GM18907 (cell line): ENCODE measurements around the gene ATM.
"Not testable (repeated sequence)": the region's sequence is repeated elsewhere in the genome, so short reads cannot be mapped to it uniquely, and the experiment has no call there.

Source experiments
- ATAC-seq: cut with Tn5 transposase; IDR thresholded peaks from one replicate; pipeline ENCODE4 v1.9.1; 2021; ENCODE audit warnings: mild to moderate bottlenecking, moderate library complexity; ENCODE audit not compliant: unreplicated experiment

Gene ATM

DNA sequence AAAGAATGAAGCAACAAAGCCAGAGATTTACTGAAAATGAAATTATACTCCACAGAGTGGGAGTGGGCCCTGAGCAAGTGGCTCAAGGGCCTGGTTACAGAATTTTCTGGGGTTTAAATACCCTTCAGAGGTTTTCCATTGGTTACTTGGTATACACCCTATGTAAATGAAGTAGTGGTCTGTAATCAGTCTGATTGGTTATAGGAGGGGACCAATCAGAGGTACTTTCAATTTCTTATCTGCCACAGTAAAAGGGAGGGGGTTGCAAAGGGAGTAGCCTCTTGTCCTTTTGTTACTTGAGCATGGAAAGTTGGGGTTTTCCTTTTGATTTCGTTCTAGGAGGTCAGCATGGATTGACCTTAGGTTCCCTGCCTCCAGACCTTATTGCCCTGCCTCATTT is 63.5 kb downstream of the ATM start:
- no peak for ATAC-seq

- ATAC-seq, result no peak
These were observed 64.1 kb downstream of the ATM start for GRCh38 chr11:108286956-108287355.

DNA sequence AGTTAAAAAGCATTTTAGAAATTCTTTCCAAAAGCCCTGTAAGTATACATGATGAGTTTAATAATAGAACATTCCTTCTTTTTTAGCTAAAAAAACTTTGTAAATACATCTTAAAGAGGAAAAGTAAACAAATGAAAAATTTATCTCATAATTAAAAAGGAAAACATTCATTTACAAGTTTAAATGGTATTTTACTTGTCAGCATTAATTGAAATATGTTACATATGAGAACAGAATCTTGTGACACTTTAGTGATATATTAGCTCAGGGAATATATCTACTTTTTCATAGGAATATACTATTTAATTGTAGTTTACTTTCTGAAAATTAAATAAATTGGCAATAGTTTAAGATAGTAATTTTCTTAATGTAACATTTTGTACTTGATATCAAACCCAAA is 66.2 kb downstream of the ATM start:
- not testable (repeated sequence) for ATAC-seq

DNA sequence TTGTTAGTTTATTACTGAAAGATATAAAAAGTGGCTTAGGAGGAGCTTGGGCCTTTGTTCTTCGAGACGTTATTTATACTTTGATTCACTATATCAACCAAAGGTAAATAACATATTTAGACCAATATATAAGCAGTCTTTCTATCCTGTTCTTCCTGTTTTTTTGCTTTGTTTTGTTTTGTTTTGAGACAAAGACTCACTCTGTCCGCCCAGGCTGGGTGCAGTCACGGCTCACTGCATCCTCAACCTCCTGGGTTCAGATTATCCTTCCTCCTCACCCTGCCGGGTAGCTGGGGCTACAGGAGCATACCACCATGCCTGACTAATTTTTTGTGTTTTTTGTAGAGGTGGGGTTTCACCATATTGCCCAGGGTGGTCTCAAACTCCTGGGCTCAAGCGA is 66.8 kb downstream of the ATM start:
- ATAC-seq, result no peak

- no peak for ATAC-seq
These were observed 70.4 kb downstream of the ATM start for GRCh38 chr11:108293229-108293628.

DNA sequence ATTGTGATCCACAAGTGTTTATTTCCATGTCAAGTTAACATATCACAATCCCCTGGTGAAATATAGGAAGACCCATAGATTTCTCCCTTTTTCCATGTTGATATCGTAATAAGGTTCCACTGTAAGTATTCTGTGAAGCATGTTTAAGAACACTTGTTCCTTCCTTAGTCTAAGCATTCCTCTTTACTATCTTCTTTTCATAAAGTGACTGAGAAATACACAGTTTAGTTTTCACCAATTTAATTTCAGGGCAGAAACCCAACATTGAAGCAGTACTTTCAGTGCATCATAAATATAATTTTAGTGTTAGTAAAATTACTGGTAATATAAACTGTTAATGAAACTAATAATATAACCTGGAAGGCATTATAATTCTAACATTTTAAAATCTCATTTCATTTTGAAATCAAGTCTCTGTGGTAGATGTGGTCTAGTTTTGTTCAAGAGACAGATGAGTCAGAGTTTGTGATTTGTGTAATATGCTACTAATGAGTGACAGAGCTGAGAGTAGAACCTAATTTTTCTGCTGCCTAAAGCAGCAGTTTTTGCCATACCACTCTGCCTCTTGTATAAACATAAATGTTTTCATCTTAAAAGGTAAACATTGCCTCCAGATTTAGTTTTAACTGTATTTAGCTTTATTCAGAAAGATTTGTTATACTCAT is 79.4 kb downstream of the ATM start:
- ATAC-seq, result peak; percentile 94

DNA sequence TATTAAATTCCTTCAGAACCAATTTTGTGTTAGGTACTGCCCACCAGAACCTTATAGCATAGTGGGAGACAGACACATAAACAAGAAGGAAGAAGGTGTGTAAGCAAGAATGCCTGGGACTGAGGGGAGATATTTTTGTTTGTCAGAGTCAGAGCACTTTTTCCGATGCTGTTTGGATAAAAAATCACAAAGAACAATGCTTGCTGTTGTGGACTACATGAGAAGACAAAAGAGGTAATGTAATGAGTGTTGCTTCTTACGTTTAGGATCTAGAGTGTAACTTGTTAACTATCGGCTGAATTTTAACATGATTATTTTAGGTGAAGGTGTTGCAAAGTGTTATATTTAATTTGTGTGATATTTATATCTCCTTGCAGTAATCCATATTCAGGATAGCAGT is 84.9 kb downstream of the ATM start:
- no peak for ATAC-seq

DNA sequence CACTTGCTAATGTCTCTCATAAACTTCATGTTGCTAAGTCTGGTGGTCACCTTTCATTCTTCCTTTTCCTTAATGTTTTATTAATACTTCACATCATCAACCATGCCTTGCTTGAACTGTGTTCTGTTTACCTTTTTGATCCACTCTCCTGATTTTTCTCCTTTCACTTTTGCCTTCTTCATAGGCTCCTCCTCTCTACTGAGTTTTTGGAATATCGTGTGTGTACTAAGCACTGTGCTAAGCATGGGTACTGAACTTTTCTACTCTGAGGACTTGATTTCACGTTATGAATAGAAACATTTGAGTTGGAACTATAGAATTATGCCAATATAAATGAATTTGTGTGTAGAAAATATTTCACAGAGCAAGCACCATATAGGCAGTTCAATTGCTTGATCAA is 90.6 kb downstream of the ATM start:
- ATAC-seq, result no peak

- ATAC-seq, result no peak
These were observed 93.2 kb downstream of the ATM start for GRCh38 chr11:108316061-108316460.

DNA sequence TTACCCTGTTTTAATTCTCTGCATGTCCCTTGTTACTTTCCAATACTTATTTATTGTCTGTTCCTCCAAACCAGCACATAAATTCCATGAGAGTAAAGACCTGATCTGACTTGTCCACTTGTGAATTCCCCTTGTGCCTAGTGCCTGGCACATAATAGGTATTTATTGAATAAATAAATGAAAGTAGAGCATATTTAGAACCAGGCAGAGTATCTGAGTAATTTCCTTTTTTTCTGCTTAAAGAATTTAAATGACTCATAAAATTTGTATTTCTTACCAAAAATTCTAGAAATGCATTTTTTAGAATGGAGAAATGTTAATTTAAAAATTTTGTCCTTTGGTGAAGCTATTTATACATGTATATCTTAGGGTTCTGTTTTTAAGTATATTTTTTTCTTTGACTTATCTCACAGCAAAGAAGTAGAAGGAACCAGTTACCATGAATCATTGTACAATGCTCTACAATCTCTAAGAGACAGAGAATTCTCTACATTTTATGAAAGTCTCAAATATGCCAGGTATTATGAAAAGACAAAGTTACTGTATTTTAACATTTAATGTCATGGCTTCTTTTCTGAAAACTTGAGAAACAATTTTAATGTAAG is 96.8 kb downstream of the ATM start:
- no peak for ATAC-seq

DNA sequence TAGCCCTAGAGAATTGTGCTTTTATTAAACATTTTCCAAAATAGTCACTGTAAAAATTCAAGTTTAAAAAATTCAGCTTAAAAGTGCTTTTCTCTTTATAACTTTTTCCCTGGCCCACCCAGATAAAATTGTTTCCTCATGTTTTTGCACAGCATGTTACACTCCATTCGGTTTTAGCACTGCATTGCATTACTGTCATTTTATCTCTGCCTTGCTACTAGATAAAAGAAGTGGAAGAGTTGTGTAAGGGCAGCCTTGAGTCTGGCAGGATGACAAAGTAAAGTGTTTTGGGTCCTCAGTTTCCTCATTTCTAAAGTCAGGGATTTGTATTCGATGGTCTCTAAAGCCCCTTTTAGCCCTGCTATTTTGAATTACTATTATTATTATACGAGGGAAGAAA is 99.8 kb downstream of the ATM start:
- ATAC-seq, result no peak

DNA sequence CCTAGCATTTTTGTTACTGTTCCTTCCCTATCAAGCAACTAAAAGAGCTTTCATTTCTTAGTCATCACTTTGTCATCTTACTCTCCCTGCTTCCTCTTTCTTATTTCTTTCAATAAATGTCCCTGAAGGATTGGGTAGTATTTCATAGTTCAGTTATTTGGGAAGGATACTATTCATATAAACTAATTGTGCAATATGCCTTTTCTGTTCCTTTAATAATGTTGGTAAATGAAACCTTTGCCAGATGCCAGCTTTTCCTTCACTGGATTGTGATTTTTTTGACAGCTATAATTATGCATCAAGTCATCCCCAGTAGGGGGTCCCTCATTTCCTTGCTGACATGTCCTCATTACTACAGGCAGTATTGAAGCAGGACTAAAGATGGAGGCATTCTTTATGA is 101.7 kb downstream of the ATM start:
- ATAC-seq, result no peak

- ATAC-seq, result no peak
These were observed 110.6 kb downstream of the ATM start for GRCh38 chr11:108333403-108333899.

DNA sequence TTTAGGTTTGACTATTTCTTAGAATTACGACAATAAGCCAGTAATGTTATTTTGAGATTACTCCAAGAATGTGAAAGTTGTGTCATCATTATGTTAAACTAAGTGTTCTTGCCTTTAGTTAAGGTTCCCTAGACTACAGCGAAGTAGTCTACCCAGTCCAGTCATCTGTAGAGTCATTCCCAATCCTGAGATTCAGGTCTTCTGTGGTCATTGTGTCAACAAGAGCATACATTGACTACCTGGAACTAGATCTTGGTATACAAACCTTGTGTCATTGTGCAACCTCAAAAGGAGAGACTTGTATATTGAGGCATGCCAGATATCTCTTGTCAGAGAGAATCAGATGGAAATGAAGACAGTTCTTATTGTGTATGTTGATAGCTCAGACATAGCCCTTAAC is 115.9 kb downstream of the ATM start:
- ATAC-seq, result no peak

DNA sequence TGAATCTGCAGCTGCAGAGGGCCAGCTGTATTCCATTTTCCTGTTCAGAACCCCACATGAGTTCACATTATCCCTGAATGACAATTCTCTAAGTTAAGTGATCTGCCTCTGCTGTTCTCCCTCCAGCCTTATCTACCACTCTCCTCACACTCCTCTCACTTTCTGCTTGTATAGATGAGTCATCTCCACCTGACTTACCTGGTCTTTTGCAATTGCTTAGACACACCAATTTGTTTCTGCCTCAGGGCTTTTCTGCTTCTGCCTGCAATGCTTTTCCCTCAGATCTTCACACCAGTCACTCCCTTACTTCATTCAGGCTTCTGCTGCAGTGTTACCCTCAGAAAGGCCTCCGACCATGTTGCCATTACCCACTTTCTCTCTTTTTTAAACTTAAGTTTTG is 118.1 kb downstream of the ATM start:
- ATAC-seq, result no peak

DNA sequence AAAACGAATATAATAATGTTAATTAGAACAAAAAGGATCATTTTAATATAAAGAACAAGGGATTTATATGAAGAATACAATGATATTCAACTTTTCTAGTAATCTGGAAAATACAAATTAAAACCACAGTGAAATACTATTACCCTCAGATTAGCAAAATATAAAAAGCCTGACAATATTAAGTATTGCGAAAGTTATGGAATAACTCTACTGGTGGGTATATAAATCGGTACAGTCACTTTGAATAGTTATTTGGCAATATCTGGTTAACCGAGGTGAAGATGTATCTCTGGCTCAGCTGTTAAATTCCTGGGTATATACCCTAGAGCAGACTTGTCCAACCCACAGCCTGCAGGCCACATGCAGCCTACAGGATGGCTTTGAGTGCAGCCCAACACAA is 118.8 kb downstream of the ATM start:
- no peak for ATAC-seq

- no peak for ATAC-seq
These were observed 120.8 kb downstream of the ATM start for GRCh38 chr11:108343714-108344113.

- ATAC-seq, result no peak
These were observed 122.9 kb downstream of the ATM start for GRCh38 chr11:108345767-108346166.

- no peak for ATAC-seq
These were observed 123.6 kb downstream of the ATM start for GRCh38 chr11:108346451-108346850.

DNA sequence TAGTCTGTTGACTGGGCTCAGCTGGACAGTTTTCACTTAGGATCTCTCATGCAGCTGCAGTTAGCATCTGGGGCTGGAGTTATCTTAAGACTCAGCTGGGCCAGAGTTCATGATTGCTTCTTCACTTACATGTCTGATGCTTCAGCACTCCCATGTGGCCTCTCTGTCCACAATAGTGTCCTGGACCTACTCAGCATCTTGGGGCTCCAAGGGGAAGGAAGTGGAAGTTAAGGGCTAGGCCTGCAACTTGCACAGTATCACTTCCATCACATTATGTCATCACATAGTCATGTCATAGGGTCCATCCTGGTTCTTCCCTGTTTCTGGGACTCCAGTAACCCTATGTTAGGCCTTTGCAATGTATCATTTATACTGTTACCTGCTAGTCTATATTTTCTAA is 128.6 kb downstream of the ATM start:
- no peak for ATAC-seq

DNA sequence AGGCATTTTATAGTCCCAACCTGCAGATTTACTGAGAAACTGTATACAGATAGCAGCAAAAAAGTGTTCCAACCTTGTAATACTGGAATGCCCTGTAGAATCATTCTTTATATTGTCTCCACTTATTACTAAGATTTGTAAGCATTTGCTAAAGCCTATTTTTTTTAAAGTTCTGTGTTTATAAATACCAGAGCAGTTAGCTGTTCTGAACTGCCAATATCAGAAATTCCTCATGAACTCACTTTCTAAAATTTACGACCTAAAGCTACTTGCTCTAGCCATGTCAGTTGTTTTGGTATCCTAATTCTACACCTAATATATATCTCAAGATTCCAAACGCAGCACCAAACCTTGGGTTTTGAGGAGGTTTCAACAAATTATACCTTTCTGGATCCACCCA is 141.3 kb downstream of the ATM start:
- no peak for ATAC-seq

- no peak for ATAC-seq
These were observed 145.3 kb downstream of the ATM start for GRCh38 chr11:108368134-108368533.

DNA sequence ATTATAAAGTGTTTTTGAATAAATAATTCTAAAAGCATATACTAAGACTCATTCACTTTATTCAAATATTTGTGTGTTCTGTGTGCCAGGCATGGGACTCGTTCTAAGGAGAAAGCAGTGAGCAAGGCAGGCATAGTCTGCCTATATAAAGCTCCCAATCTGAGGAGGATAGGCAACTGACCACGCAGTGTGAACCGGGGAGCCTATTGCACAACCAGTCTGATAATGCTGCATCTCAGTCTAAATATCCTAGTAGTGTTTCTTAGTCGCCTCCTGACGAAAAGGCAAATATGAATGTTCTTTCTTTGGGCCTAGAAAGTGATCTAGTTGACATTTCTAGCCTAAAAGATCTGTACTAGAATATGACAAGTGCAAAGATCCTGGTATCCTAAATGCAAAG is 146.2 kb downstream of the ATM start:
- no peak for ATAC-seq
